SJCRH30 (cell line): ENCODE results near the gene MYL5. TPM values are rescaled to one million over a fixed set of nuclear protein-coding genes. Genes with fewer than 3 reads are reported as not detected.

ENCODE experiments used
- DNase-seq, 2 experiments: peaks; one replicate each; pipeline ENCODE4 v3.0.0-alpha.2; 2015 to 2020
- H3K27ac ChIP-seq: fragments of 250-450 bp; sonication (Bioruptor Pico); 2 replicates; pipeline ENCODE4 v1.5.1; 2020; ENCODE audit warnings: mild to moderate bottlenecking, moderate library complexity
- H3K27me3 ChIP-seq: fragments of 250-450 bp; sonication (Bioruptor Pico); 2 replicates; pipeline ENCODE4 v1.5.1; 2020; ENCODE audit warnings: mild to moderate bottlenecking, moderate library complexity
- H3K36me3 ChIP-seq: fragments of 250-450 bp; sonication (Bioruptor Pico); 2 replicates; pipeline ENCODE4 v1.5.1; 2020; ENCODE audit warnings: mild to moderate bottlenecking, moderate library complexity
- H3K4me1 ChIP-seq: fragments of 250-450 bp; sonication (Bioruptor Pico); 2 replicates; pipeline ENCODE4 v1.5.1; 2020; ENCODE audit warnings: mild to moderate bottlenecking, moderate library complexity
- H3K4me3 ChIP-seq: fragments of 250-450 bp; sonication (Bioruptor Pico); 2 replicates; pipeline ENCODE4 v1.5.1; 2020; ENCODE audit warnings: mild to moderate bottlenecking, moderate library complexity
- H3K9me3 ChIP-seq: fragments of 250-450 bp; sonication (Bioruptor Pico); replicated peaks from 2 replicates; pipeline ENCODE4 v1.5.1; 2020; ENCODE audit warnings: mild to moderate bottlenecking, moderate library complexity
- total RNA-seq: library from RNA; depleted of rRNA; stranded (reverse); fragments of >200 nt; shearing (Covaris generic); gene quantifications from 2 replicates; pipeline ENCODE4 v1.2.3, GENCODE V29; 2014

MYL5 gene
- total RNA-seq, 1 experiment from 2014 or later = 3.2 TPM

GRCh38 chr4:680928-681645, 6.7 kb downstream of the MYL5 start:
- Histone ChIP-seq H3K27me3 (no peaks in the 10 kb centered on the region), H3K4me3 (no peak overlapping the region), H3K9me3 (no peaks in the 10 kb centered on the region), H3K27ac (no peak overlapping the region), H3K36me3 (no peaks in the 10 kb centered on the region), H3K4me1 (peaks cover 25% of the 10 kb centered on the region)
- DNase-seq = no peak

- H3K4me3 ChIP-seq = no peak overlapping the region
Measured at GRCh38 chr4:681736-682451, 7.6 kb downstream of the MYL5 start.

GRCh38 chr4:682490-683172, 8.3 kb downstream of the MYL5 start:
- H3K4me1 ChIP-seq = peaks cover 25% of the 10 kb centered on the region
- H3K27me3 ChIP-seq = no peaks in the 10 kb centered on the region
- H3K27ac ChIP-seq = no peak overlapping the region
- no peak for DNase-seq
- no peak overlapping the region for H3K4me3 ChIP-seq
- H3K9me3 ChIP-seq = no peaks in the 10 kb centered on the region
- H3K36me3 ChIP-seq = no peaks in the 10 kb centered on the region

More at GRCh38 chr4:681736-682451, 7.6 kb downstream of the MYL5 start:
- no peaks in the 10 kb centered on the region for H3K27me3 ChIP-seq
- peaks cover 25% of the 10 kb centered on the region for H3K4me1 ChIP-seq
- no peak overlapping the region for H3K27ac ChIP-seq
- no peak for DNase-seq
- no peaks in the 10 kb centered on the region for H3K9me3 ChIP-seq
- no peaks in the 10 kb centered on the region for H3K36me3 ChIP-seq

GRCh38 chr4:683247-683897, 9.0 kb downstream of the MYL5 start:
- Histone ChIP-seq H3K4me1 (peaks cover 19% of the 10 kb centered on the region), H3K4me3 (no peak overlapping the region), H3K36me3 (no peaks in the 10 kb centered on the region), H3K9me3 (no peaks in the 10 kb centered on the region), H3K27ac (no peak overlapping the region), H3K27me3 (no peaks in the 10 kb centered on the region)
- no peak for DNase-seq

GRCh38 chr4:683982-684622, 9.8 kb downstream of the MYL5 start:
- Histone ChIP-seq H3K4me1 (peaks cover 15% of the 10 kb centered on the region), H3K4me3 (peak overlapping the region; percentile 37), H3K27me3 (no peaks in the 10 kb centered on the region), H3K27ac (peak overlapping the region; percentile 8; the same call in 1 of the 2 replicates), H3K9me3 (no peaks in the 10 kb centered on the region), H3K36me3 (no peaks in the 10 kb centered on the region)
- DNase-seq = peak; percentile 85 to 89

- Histone ChIP-seq H3K4me1 (peaks cover 15% of the 10 kb centered on the region), H3K27ac (no peak overlapping the region; the same call in 1 of the 2 replicates), H3K36me3 (no peaks in the 10 kb centered on the region), H3K27me3 (no peaks in the 10 kb centered on the region), H3K9me3 (no peaks in the 10 kb centered on the region), H3K4me3 (no peak overlapping the region)
- DNase-seq = no peak
Measured at GRCh38 chr4:684623-685327, 10.4 kb downstream of the MYL5 start.

GRCh38 chr4:685679-686412, 11.5 kb downstream of the MYL5 start:
- Histone ChIP-seq H3K4me3 (no peak overlapping the region), H3K27ac (no peak overlapping the region), H3K4me1 (peaks cover 15% of the 10 kb centered on the region), H3K27me3 (no peaks in the 10 kb centered on the region), H3K36me3 (no peaks in the 10 kb centered on the region), H3K9me3 (no peaks in the 10 kb centered on the region)
- DNase-seq = no peak

GRCh38 chr4:686413-687040, 12.2 kb downstream of the MYL5 start:
- H3K4me1 ChIP-seq = peaks cover 15% of the 10 kb centered on the region
- no peaks in the 10 kb centered on the region for H3K36me3 ChIP-seq
- no peak overlapping the region for H3K4me3 ChIP-seq
- peak overlapping the region; percentile 46 for H3K27ac ChIP-seq
- H3K9me3 ChIP-seq = no peaks in the 10 kb centered on the region
- H3K27me3 ChIP-seq = no peaks in the 10 kb centered on the region
- DNase-seq = no peak

GRCh38 chr4:687048-687970, 13.0 kb downstream of the MYL5 start:
- Histone ChIP-seq H3K4me3 (no peak overlapping the region), H3K27me3 (no peaks in the 10 kb centered on the region), H3K27ac (peak overlapping the region; percentile 46), H3K9me3 (no peaks in the 10 kb centered on the region), H3K36me3 (no peaks in the 10 kb centered on the region), H3K4me1 (peaks cover 15% of the 10 kb centered on the region)
- peak; percentile 70 to 81 for DNase-seq

GRCh38 chr4:687971-688853, 13.9 kb downstream of the MYL5 start:
- Histone ChIP-seq H3K27me3 (no peaks in the 10 kb centered on the region), H3K9me3 (no peaks in the 10 kb centered on the region), H3K27ac (no peak overlapping the region; the same call in 1 of the 2 replicates), H3K4me3 (no peak overlapping the region), H3K4me1 (peaks cover 15% of the 10 kb centered on the region), H3K36me3 (no peaks in the 10 kb centered on the region)
- no peak for DNase-seq

- H3K4me1 ChIP-seq = peaks cover 15% of the 10 kb centered on the region
- no peak within 1 kb of the TSS for H3K4me3 ChIP-seq
- no peaks in the 10 kb centered on the region for H3K36me3 ChIP-seq
- no peaks in the 10 kb centered on the region for H3K9me3 ChIP-seq
- H3K27me3 ChIP-seq = no peaks in the 10 kb centered on the region
- DNase-seq = no peak
- H3K27ac ChIP-seq = no peak within 1 kb of the TSS
Measured at GRCh38 chr4:688854-689681, 14.7 kb downstream of the MYL5 start, which contains the start of gene SLC49A3. TSS of gene SLC49A3 (minus strand) at chr4:689151. CDS start at chr4:689127, 24 bp downstream.
